ENCODE results near the gene HOXC9.

Gene HOXC9

DNA sequence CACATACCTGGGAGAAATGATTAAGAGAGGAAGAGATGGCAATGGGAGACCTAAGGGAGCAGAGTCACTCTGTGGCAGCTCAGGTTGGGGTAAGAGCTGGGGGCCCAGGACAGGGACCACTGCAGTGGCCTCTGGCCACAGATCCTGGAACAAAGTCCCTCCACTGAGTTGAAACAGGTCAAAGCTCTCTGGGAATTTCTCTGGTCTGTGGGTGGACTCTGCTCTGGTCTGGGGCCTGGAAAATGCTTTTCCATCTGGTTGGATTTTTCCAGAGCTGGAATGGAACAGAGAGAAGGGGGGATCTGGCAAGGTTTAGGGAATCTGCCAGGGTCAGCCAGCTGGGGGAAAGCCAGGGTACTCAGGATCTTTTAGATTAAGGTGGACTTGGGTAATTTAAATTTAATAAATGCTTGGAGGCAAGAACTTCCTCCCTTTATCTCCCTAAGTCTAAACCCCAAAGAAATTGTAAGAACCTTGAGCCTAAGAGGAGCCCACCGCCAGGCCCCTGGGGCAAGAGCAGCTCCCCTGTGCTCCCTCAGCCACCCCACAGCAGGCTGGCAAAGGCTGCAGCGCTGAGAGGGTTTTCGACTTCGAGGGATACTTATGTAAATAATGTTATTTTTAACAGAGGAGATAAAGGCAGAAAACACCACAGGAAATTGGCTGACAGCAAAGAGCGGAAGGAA, 11.3 kb upstream of the HOXC9 start:
- no peak overlapping the region for H3K27ac ChIP-seq
- DNase-seq, result no peak
- TF ChIP-seq, protein P1, sequence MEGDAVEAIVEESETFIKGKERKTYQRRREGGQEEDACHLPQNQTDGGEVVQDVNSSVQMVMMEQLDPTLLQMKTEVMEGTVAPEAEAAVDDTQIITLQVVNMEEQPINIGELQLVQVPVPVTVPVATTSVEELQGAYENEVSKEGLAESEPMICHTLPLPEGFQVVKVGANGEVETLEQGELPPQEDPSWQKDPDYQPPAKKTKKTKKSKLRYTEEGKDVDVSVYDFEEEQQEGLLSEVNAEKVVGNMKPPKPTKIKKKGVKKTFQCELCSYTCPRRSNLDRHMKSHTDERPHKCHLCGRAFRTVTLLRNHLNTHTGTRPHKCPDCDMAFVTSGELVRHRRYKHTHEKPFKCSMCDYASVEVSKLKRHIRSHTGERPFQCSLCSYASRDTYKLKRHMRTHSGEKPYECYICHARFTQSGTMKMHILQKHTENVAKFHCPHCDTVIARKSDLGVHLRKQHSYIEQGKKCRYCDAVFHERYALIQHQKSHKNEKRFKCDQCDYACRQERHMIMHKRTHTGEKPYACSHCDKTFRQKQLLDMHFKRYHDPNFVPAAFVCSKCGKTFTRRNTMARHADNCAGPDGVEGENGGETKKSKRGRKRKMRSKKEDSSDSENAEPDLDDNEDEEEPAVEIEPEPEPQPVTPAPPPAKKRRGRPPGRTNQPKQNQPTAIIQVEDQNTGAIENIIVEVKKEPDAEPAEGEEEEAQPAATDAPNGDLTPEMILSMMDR (IDR thresholded peaks at IDR 0.05; ENCODE audit: low read depth, low read length), result no peak
- H3K9me3 ChIP-seq (ENCODE audit: severe bottlenecking), result no peaks in the 10 kb centered on the region
- H3K4me3 ChIP-seq (ENCODE audit: low read depth, low read length), result no peak overlapping the region
- no peaks in the 10 kb centered on the region for H3K27me3 ChIP-seq (ENCODE audit: insufficient read depth, low read depth, severe bottlenecking)
- no peaks in the 10 kb centered on the region for H3K36me3 ChIP-seq

DNA sequence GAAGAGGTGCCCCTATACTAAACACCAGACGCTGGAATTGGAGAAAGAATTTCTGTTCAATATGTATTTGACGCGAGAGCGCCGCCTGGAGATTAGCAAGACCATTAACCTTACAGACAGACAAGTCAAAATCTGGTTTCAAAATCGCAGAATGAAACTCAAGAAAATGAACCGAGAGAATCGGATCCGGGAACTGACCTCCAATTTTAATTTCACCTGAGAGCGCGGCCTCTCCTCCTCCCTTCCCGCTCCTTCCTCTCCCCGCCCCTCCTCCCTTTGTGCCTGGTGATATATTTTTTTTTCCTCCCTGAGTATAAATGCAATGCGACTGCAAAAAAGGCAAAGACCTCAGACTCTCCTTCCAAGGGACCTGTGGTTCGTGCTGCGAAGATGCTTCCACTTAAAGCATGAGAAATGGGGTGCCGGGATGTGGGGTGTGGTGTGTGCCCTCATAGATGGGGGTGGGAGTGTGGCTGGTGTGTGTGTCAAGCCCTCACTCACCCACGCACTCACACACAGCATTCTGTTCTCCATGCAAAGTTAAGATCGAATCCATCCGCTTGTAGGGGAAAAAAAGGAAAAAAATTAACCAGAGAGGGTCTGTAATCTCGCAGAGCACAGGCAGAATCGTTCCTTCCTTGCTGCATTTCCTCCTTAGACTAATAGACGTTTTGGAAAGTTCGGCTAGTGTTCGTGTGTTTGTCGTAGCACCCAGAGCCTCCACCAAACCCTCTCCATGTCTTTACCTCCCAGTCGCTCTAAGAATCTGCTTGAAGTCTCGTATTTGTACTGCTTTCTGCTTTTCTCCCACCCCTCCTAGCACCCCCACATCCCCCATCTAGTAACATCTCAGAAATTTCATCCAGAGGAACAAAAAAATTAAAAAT, 10.5 kb upstream of the HOXC9 start:
- no peaks in the 10 kb centered on the region for H3K36me3 ChIP-seq
- no peaks in the 10 kb centered on the region for H3K27me3 ChIP-seq (ENCODE audit: insufficient read depth, low read depth, severe bottlenecking)
- DNase-seq, result peak; percentile 43
- TF ChIP-seq, protein P1 (IDR thresholded peaks at IDR 0.05; ENCODE audit: low read depth, low read length), result peak; percentile 46; the same call in 1 of the 2 replicates
- H3K27ac ChIP-seq, result peak overlapping the region; percentile 1; the same call in 1 of the 2 replicates
- no peak overlapping the region for H3K4me3 ChIP-seq (ENCODE audit: low read depth, low read length)
- no peaks in the 10 kb centered on the region for H3K9me3 ChIP-seq (ENCODE audit: severe bottlenecking)

DNA sequence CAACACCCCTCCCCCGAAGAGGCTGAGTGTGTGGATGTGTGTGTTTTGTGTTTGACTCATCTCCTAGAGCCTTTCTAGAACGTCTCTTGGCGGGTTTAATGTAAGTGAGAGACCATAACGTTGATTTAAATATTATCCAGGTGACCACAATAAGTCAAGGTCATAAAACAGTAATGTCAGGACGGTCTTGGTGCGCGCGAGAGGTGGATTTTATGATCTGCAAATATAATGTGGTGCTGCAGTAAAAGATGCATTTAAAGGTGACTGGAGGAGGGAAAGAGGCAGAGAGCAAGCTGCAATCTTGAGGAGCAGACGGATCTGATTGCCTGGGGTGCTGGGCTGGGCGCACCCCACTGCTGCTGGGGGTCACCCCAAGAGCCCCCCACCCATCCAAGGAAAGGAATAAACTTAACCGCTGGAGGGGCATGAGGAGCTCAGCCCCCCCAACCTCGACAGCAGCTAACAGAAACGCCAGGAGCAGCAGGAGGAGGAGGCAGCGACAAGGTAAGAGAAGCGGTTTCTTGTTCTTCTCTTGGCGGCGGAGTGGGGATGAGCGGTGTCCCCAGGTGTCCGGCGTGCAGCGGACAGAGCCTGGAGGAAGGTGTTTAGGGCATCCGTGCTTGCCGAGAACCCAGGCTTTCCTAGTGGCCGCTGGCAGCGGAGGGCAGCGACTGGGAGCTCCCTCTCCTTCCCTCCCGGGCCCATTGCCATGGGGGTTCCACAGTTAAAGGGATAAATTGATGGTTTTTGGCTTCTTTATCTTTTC, 9.5 kb upstream of the HOXC9 start:
- H3K27ac ChIP-seq, result peak overlapping the region; percentile 16
- H3K27me3 ChIP-seq (ENCODE audit: insufficient read depth, low read depth, severe bottlenecking), result no peaks in the 10 kb centered on the region
- DNase-seq, result no peak
- H3K9me3 ChIP-seq (ENCODE audit: severe bottlenecking), result no peaks in the 10 kb centered on the region
- TF ChIP-seq, protein P1 (IDR thresholded peaks at IDR 0.05; ENCODE audit: low read depth, low read length), result no peak
- H3K4me3 ChIP-seq (ENCODE audit: low read depth, low read length), result no peak overlapping the region
- no peaks in the 10 kb centered on the region for H3K36me3 ChIP-seq

DNA sequence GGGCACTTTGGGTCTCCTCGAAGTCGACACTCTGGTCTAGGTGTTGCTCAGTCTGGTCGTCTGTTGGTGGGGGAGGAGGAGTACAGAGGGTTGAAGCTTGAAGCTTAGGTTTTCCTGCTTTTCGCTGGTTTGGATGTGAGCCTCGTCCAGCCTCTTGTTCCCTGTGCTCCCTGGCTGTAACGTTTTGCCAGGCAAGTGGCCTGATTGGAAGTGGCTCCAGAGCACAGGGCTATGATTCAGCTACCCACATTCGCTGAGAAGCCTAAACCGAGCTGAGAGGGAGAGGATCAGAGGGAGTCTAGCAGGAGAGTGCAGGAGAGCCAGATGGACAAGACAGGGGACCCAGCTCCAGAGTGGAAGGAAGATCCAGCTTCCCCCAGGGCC, 8.9 kb upstream of the HOXC9 start:
- H3K36me3 ChIP-seq, result no peaks in the 10 kb centered on the region
- no peaks in the 10 kb centered on the region for H3K9me3 ChIP-seq (ENCODE audit: severe bottlenecking)
- no peaks in the 10 kb centered on the region for H3K27me3 ChIP-seq (ENCODE audit: insufficient read depth, low read depth, severe bottlenecking)
- TF ChIP-seq, protein P1 (IDR thresholded peaks at IDR 0.05; ENCODE audit: low read depth, low read length), result no peak
- DNase-seq, result peak; percentile 65
- H3K4me3 ChIP-seq (ENCODE audit: low read depth, low read length), result 0 out of 2 replicates have a peak overlapping the region, but pooled peaks have one; percentile 2
- H3K27ac ChIP-seq, result peak overlapping the region; percentile 16

DNA sequence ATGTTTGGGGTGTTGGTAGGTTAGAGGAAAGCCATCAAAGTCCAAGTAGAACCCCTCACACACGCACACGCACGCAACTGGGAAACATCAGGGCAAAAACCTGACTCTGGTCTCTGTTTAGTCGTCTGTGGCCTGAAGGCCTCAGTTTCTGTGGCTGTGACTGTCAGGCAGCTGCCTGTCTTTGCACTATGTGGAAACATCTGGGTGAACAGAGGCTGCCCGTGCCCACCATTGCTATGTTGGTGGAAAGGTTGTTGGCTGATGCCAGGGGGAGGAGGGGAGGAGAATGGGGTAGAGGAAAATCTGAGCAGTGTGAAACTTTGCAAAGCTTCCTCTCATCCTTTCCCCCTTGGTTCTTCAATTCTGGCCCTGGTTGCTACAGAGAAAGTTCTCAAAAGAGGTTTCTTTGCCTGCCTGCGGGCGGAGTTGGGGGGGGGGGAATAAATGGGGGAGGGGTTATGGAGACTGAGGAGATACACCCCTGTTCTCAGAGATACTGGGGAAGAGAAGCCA, 7.5 kb upstream of the HOXC9 start:
- Histone ChIP-seq H3K9me3 (ENCODE audit: severe bottlenecking) (no peaks in the 10 kb centered on the region), H3K4me3 (ENCODE audit: low read depth, low read length) (no peak overlapping the region), H3K27me3 (ENCODE audit: insufficient read depth, low read depth, severe bottlenecking) (no peaks in the 10 kb centered on the region), H3K36me3 (no peaks in the 10 kb centered on the region), H3K27ac (no peak overlapping the region)
- DNase-seq, result no peak
- TF ChIP-seq, protein P1 (IDR thresholded peaks at IDR 0.05; ENCODE audit: low read depth, low read length), result no peak
